Fibroblast of the aortic adventitia (primary cell): ENCODE results near the gene B3GNT2. TPM values are rescaled to one million over a fixed set of nuclear protein-coding genes. Genes with fewer than 3 reads are reported as not detected.

Experiments used
- DNase-seq: peaks from one replicate; pipeline ENCODE4 v3.0.0-alpha.2; 2010; ENCODE audit warnings: low read depth
- H3K4me3 ChIP-seq: 2 replicates; pipeline ENCODE4 v1.5.1; 2011; ENCODE audit warnings: low read depth, mild to moderate bottlenecking, control low read depth, low read length, moderate library complexity
- total RNA-seq: library from RNA; depleted of rRNA; stranded (reverse); fragments of >200 nt; gene quantifications from 2 replicates; pipeline ENCODE4 v1.2.3, GENCODE V29; 2012; ENCODE audit warnings: low replicate concordance
- TF ChIP-seq, protein P1 (sequence below): IDR thresholded peaks from 2 replicates; pipeline ENCODE4 v1.5.1; 2011; ENCODE audit warnings: mild to moderate bottlenecking, low read length, control low read depth, inconsistent platforms; ENCODE audit not compliant: insufficient read depth

Gene B3GNT2
- total RNA-seq, 1 donor = 14.2 TPM

DNA sequence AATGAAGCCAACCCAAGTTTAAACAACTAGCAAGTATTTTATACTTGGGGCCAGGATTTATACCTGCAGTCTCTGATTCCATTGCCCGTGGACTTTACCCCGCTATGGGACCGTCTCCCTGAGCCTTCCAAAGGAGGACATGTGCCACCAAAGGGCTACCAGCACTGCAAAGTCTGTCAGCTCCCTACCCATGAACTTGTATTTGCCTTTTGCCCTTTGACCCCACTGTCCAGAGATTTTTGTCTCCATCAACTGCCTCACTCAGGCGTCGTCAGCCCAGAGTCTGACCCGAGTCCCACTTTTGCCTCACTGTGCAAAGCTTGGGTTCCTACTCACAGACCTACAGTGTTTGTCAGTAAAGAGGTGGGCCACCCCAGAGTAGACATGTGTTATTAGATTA is 40.6 kb downstream of the B3GNT2 start:
- TF ChIP-seq, protein P1, sequence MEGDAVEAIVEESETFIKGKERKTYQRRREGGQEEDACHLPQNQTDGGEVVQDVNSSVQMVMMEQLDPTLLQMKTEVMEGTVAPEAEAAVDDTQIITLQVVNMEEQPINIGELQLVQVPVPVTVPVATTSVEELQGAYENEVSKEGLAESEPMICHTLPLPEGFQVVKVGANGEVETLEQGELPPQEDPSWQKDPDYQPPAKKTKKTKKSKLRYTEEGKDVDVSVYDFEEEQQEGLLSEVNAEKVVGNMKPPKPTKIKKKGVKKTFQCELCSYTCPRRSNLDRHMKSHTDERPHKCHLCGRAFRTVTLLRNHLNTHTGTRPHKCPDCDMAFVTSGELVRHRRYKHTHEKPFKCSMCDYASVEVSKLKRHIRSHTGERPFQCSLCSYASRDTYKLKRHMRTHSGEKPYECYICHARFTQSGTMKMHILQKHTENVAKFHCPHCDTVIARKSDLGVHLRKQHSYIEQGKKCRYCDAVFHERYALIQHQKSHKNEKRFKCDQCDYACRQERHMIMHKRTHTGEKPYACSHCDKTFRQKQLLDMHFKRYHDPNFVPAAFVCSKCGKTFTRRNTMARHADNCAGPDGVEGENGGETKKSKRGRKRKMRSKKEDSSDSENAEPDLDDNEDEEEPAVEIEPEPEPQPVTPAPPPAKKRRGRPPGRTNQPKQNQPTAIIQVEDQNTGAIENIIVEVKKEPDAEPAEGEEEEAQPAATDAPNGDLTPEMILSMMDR = no peak
- H3K4me3 ChIP-seq = no peak overlapping the region
- no peak for DNase-seq

DNA sequence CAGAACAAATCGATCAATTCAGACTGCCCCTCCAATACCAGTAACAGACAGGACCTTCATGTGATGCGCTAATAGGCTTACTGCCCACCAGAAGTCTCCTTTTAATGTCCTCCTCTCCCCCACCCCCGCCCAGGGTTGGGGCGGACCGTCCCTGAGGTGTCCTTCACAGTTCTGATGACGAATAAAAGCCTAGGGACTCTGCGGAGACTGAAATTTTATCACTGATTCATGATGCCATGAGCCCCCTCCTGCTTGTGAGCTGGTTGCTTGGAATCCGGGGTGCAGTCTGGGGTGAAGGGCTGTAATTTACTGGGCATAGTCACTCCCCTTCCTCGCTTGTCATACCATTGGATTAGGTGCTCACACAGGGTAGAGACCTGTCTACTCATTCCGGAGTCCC is 42.3 kb downstream of the B3GNT2 start:
- no peak for DNase-seq
- TF ChIP-seq, protein P1 = no peak
- no peak overlapping the region for H3K4me3 ChIP-seq

DNA sequence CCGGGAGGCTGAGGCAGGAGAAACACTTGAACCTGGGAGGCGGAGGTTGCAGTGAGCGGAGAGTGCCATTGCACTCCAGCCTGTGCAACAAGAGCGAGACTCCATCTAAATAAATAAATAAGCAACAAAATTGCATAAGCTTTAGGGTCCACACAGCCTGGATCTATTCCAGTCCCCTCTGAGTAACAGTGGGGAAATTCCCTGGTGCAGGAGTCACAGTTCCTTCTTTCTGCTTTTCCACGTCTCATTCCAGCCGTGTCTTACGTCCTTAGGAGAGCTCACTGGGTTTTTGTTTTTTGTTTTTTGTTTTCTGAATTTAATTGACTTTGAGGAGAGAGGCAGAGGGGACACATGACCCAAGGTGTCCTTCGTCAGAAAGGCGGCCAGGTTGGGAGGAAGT is 44.6 kb downstream of the B3GNT2 start:
- TF ChIP-seq, protein P1 = no peak
- H3K4me3 ChIP-seq = no peak overlapping the region
- no peak for DNase-seq

DNA sequence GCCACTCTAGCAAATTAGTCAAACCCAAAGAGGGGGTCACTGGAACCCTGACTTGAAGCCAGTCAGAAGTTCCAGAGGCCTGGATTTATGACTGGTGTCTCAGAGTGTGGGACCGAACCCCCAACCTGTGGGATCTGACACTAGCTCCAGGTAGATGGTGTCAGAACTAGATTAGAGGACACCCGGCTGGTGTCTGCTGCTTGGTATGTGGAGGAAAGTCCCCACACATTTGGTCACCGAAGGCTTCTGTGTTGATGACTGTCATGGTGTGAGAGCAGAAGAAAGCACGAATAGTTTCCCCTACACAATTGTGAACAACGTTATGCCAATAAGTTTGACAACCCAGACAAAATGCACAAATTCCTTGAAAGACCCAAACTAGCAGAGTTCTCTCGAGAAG is 48.1 kb downstream of the B3GNT2 start:
- no peak for DNase-seq
- TF ChIP-seq, protein P1 = no peak
- no peak overlapping the region for H3K4me3 ChIP-seq

DNA sequence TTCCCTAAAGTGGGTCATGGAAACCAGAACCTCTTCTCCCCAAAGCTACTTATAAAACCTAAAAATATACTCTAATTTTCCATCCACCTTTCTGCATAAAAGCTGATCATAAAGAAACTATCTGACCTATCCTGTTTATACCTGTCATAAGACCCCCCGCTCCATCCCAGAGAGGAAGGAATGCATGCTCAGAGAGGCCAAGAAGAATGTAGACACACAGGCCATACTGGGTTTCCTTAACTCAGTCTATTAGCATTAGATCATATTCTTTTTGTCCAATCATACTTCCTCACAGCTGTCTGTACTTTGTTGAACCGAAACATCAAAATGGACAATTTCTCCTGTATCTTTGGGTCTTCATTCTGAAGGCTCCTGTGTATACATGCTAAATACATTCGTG is 52.3 kb downstream of the B3GNT2 start:
- no peak overlapping the region for H3K4me3 ChIP-seq
- DNase-seq = no peak
- TF ChIP-seq, protein P1 = no peak

DNA sequence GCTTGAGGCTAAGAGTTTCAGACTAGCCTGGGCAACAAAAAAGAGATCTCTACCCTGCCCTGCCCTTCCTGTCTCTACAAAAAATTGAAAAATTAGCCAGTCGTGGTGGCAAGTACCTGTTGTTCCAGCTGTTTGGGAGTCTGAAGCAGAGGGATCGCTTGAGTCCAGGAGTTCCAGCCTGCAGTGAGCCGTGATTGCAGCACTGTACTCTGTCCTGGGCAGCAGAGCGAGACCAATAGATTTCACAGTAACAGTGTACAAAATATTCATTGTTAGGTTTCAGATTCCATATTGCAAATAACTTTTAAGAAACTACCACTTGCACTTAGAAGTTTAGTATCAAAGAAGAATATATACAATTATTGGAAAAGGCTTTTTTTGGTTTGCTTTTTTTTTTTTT is 54.3 kb downstream of the B3GNT2 start:
- no peak overlapping the region for H3K4me3 ChIP-seq
- TF ChIP-seq, protein P1 = no peak
- DNase-seq = no peak
